IgD-negative memory B cell (primary cell): ENCODE results near the gene IRF2BP2. TPM values are rescaled to one million over a fixed set of nuclear protein-coding genes. Genes with fewer than 3 reads are reported as not detected.

Experiments used
- H3K27ac Mint-ChIP-seq, 3 donors: one replicate each; pipeline ENCODE4 v1.8.0; 2020 to 2022; ENCODE audit warnings: mild to moderate bottlenecking in 3 of 3, mixed read lengths in 3 of 3, moderate library complexity in 1 of 3
- H3K27me3 Mint-ChIP-seq: one replicate; pipeline ENCODE4 v1.8.0; 2021; ENCODE audit warnings: mixed read lengths
- H3K36me3 Mint-ChIP-seq: one replicate; pipeline ENCODE4 v1.8.0; 2020; ENCODE audit warnings: mild to moderate bottlenecking, mixed read lengths
- H3K4me1 Mint-ChIP-seq, 3 donors: one replicate each; pipeline ENCODE4 v1.8.0; 2020 to 2022; ENCODE audit warnings: mixed read lengths in 3 of 3, mild to moderate bottlenecking in 1 of 3
- H3K4me3 Mint-ChIP-seq, 4 donors: one replicate each; pipeline ENCODE4 v1.8.0; 2020 to 2022; ENCODE audit warnings: mild to moderate bottlenecking in 4 of 4, mixed read lengths in 4 of 4, moderate library complexity in 3 of 4
- H3K9me3 Mint-ChIP-seq, 3 donors: one replicate each; pipeline ENCODE4 v1.8.0; 2020 to 2021; ENCODE audit warnings: mixed read lengths in 3 of 3, mild to moderate bottlenecking in 1 of 3
- polyA plus RNA-seq: library from polyadenylated mRNA; unstranded; fragments of 300-500 nt; fragmentation: Illumina TruSeq; gene quantifications from one replicate; pipeline ENCODE4 v1.2.3, GENCODE V29; 2021

The IRF2BP2 gene
- polyA plus RNA-seq, 1 donor from 2014 or later = 39.1 TPM

DNA sequence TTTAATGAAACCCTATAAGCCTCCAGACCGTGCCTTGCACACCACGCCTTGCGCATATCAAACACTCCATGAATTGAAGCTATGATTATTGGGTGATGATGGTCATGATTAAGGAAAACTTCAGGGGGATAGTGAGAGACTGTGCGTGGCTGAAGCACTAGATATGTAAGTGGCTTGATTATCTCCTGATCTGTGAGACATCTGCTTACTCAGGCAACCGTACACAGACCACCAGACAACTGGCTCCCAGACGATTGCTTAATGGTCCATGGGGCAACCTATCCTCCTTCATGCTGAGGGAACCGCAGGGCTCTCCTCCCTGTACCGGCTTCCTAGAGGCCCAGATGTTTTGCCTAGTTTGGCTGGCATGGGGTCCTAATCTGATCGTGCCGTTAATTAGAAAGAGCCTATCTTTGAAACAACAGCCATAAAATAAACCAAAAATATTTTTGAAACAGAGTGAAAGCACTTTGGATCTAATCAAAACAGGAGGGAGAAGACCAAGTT, 51.6 kb downstream of the IRF2BP2 start:
- H3K36me3 Mint-ChIP-seq = no peaks in the 10 kb centered on the region
- no peaks in the 10 kb centered on the region for H3K9me3 Mint-ChIP-seq
- no peaks in the 10 kb centered on the region for H3K27me3 Mint-ChIP-seq
- no peaks in the 10 kb centered on the region for H3K4me1 Mint-ChIP-seq
- H3K27ac Mint-ChIP-seq = no peak overlapping the region
- no peak overlapping the region for H3K4me3 Mint-ChIP-seq

- no peaks in the 10 kb centered on the region for H3K4me1 Mint-ChIP-seq
- no peaks in the 10 kb centered on the region for H3K9me3 Mint-ChIP-seq
- peak overlapping the region in 1 of 3 donors; percentile 71 for H3K27ac Mint-ChIP-seq
- no peaks in the 10 kb centered on the region for H3K36me3 Mint-ChIP-seq
- H3K27me3 Mint-ChIP-seq = no peaks in the 10 kb centered on the region
- no peak overlapping the region for H3K4me3 Mint-ChIP-seq
Measured at GRCh38 chr1:234556245-234556943, 53.6 kb downstream of the IRF2BP2 start.

DNA sequence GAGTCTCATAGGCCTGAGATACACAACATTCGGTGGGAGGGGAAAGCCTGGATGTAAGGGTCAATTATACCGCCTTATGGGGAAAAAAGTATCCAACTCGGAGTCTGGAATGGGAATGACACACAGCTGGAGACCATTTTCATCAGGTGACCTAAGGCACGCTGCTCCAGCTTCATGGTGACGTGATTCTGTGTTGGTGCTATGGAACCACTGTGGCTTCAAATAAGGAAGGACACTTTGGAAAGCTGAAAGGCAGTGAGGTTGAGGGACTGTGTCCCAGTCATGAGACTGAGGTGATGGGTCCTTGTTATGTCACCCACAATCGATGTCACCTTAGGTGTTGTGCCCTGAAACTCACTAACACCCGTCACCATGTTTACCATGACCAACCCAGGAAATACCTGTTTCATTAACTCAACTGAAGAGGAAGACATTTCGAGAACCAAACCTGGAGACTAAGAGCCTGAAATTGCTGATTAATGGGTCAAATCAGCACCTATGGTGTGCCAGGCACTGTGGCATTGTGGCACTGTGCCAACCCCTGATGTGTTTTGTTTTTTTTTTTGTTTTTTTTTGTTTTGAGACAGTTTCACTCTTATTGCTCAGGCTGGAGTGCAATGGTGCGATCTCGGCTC, 54.5 kb downstream of the IRF2BP2 start:
- no peak overlapping the region for H3K4me3 Mint-ChIP-seq
- no peaks in the 10 kb centered on the region for H3K36me3 Mint-ChIP-seq
- no peak overlapping the region for H3K27ac Mint-ChIP-seq
- no peaks in the 10 kb centered on the region for H3K27me3 Mint-ChIP-seq
- H3K9me3 Mint-ChIP-seq = no peaks in the 10 kb centered on the region
- no peaks in the 10 kb centered on the region for H3K4me1 Mint-ChIP-seq

- Mint-ChIP-seq H3K4me3 (no peak overlapping the region), H3K27ac (no peak overlapping the region), H3K4me1 (no peaks in the 10 kb centered on the region), H3K9me3 (no peaks in the 10 kb centered on the region), H3K36me3 (no peaks in the 10 kb centered on the region), H3K27me3 (no peaks in the 10 kb centered on the region)
Measured at GRCh38 chr1:234554698-234555311, 55.2 kb downstream of the IRF2BP2 start.

Other genes starting within 250 kb of the IRF2BP2 start
- 44.8 TPM for gene COA6, start 236.7 kb downstream of the IRF2BP2 start, polyA plus RNA-seq
- 7.9 TPM for gene TARBP1, start 131.0 kb downstream of the IRF2BP2 start, polyA plus RNA-seq